Measurements from ENCODE around the gene FAH. TPM values are rescaled to one million over a fixed set of nuclear protein-coding genes. Genes with fewer than 3 reads are reported as not detected.

Gene FAH
- total and polyA plus RNA-seq, 10 of the 15 experiments (the other 5 are each of a cell fraction or from before 2014, with no cell fraction given): 36.3 to 121 (median 62.0) TPM

DNA sequence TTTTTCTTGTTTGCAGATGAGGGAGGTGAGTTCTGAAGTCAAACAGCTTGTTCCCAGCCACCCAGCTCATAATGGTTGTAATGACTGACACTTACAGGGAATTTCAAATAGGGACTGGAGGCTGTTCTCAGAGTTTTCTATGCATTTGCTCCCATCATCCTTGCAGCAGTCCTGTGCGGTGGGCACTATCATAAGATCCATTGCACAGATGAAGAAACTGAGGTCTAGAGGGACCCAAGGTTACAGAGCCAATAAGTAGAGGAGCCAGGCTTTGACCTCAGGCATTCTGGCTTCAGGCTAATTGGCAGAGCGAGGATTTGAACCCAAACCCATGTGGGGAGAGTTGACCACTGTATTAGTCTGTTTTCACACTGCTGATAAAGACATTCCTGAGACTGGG is 32.4 kb downstream of the FAH start:
- DNase-seq (ENCODE audit: low read depth, low spot score): no peak
- H3K36me3 ChIP-seq (ENCODE audit: control insufficient read depth in 2 of 2, insufficient read depth in 2 of 2, low read length in 1 of 2): peaks cover 3 to 8% of the 10 kb centered on the region in 2 experiments
- H4K20me1 ChIP-seq (ENCODE audit: control insufficient read depth, insufficient read depth): no peaks in the 10 kb centered on the region
- no TSS peak for BruUV-seq (replicated peaks)
- no peak for TF ChIP-seq RB1 (IDR thresholded peaks at IDR 0.05; ENCODE audit: borderline replicate concordance)
- TF ChIP-seq LARP7 (IDR thresholded peaks at IDR 0.05): no peak
- POLR2A ChIA-PET: no interaction called here
- no peaks in the 10 kb centered on the region for H3K79me2 ChIP-seq (ENCODE audit: control insufficient read depth, insufficient read depth, low read length)
- intact Hi-C loops (cut with micrococcal nuclease; ENCODE audit: unreplicated experiment): no loop called here
- H3K4me3 ChIP-seq: no peak overlapping the region
- WGBS (ENCODE audit: insufficient coverage, insufficient replicate concordance, low lambda C conversion rate, missing lambda C conversion rate): 98% methylated on average over 2 of the region's 2 CpGs
- H3K4me1 ChIP-seq (ENCODE audit: control insufficient read depth, insufficient read depth, low read length): no peaks in the 10 kb centered on the region
- no peak overlapping the region for H2AFZ ChIP-seq (ENCODE audit: control insufficient read depth, low read depth, low read length)
- no peak overlapping the region for H3K4me2 ChIP-seq (ENCODE audit: control insufficient read depth, insufficient read depth)
- H3K27me3 ChIP-seq (replicated peaks in 1 of 2; ENCODE audit: control insufficient read depth in 2 of 2, insufficient read depth in 2 of 2, low read length in 1 of 2): no peaks in the 10 kb centered on the region
- CTCF ChIA-PET: interaction anchor here (1.3 kb wide), 1 partner anchor 804 kb away, joined by 3 read pairs; no protein-coding TSS in a partner anchor
- H3K27ac ChIP-seq (ENCODE audit: control insufficient read depth, insufficient read depth): no peak overlapping the region
- SMC1A ChIA-PET (ENCODE audit: uncharacterized antibody, unreplicated experiment): no interaction called here
- in situ Hi-C loops (cut with MboI): no loop called here
- RAD21 ChIA-PET (ENCODE audit: unreplicated experiment): interaction anchor here (0.6 kb wide), 1 partner anchor 53 kb away, joined by 3 read pairs; no protein-coding TSS in a partner anchor
- no peak for ATAC-seq
- H3K9me3 ChIP-seq (replicated peaks; ENCODE audit: control insufficient read depth, insufficient read depth, low read length): no peaks in the 10 kb centered on the region
- no peak overlapping the region for H3K9ac ChIP-seq (ENCODE audit: control insufficient read depth, insufficient read depth, low read length)
- FAIRE-seq: no peak

DNA sequence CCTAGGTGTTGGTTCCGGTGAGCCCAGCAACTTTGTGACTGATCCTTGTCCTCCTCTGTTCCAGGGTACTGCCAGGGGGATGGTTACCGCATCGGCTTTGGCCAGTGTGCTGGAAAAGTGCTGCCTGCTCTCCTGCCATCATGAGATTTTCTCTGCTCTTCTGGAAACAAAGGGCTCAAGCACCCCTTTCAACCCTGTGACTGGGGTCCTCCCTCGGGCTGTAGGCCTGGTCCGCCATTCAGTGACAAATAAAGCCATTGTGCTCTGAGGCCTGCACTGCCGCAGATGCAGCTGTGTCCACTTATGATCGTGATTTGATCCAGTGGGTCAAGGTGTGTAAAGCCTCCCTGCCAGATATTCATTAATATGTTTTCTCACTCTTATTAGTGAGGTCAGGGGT is 33.3 kb downstream of the FAH start:
- no peaks in the 10 kb centered on the region for H4K20me1 ChIP-seq (ENCODE audit: control insufficient read depth, insufficient read depth)
- RAD21 ChIA-PET (ENCODE audit: unreplicated experiment): no interaction called here
- BruUV-seq (replicated peaks): no TSS peak
- H3K27me3 ChIP-seq (replicated peaks in 1 of 2; ENCODE audit: control insufficient read depth in 2 of 2, insufficient read depth in 2 of 2, low read length in 1 of 2): no peaks in the 10 kb centered on the region
- H3K4me2 ChIP-seq (ENCODE audit: control insufficient read depth, insufficient read depth): no peak overlapping the region
- no peaks in the 10 kb centered on the region for H3K79me2 ChIP-seq (ENCODE audit: control insufficient read depth, insufficient read depth, low read length)
- no peaks in the 10 kb centered on the region for H3K4me1 ChIP-seq (ENCODE audit: control insufficient read depth, insufficient read depth, low read length)
- no peak for TF ChIP-seq NR2C2 (IDR thresholded peaks at IDR 0.05; ENCODE audit: borderline replicate concordance, control insufficient read depth, insufficient read length, low read depth)
- TF ChIP-seq ZZZ3 (IDR thresholded peaks at IDR 0.05; ENCODE audit: control insufficient read depth, insufficient read length, low read depth): no peak
- no peak for TF ChIP-seq STAT1 (conservative IDR thresholded peaks at IDR 0.05)
- TF ChIP-seq SMAD5 (IDR thresholded peaks at IDR 0.05; ENCODE audit: low read depth): no peak
- TF ChIP-seq, protein P1, sequence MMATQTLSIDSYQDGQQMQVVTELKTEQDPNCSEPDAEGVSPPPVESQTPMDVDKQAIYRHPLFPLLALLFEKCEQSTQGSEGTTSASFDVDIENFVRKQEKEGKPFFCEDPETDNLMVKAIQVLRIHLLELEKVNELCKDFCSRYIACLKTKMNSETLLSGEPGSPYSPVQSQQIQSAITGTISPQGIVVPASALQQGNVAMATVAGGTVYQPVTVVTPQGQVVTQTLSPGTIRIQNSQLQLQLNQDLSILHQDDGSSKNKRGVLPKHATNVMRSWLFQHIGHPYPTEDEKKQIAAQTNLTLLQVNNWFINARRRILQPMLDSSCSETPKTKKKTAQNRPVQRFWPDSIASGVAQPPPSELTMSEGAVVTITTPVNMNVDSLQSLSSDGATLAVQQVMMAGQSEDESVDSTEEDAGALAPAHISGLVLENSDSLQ (IDR thresholded peaks at IDR 0.05): no peak
- no peak for TF ChIP-seq RB1 (IDR thresholded peaks at IDR 0.05; ENCODE audit: borderline replicate concordance)
- no peak for TF ChIP-seq BMI1 (IDR thresholded peaks at IDR 0.05; ENCODE audit: borderline replicate concordance)
- TF ChIP-seq SRF (IDR thresholded peaks at IDR 0.05; ENCODE audit: low read depth in 2 of 2, low read length in 2 of 2): no peak
- TF ChIP-seq, protein P2, sequence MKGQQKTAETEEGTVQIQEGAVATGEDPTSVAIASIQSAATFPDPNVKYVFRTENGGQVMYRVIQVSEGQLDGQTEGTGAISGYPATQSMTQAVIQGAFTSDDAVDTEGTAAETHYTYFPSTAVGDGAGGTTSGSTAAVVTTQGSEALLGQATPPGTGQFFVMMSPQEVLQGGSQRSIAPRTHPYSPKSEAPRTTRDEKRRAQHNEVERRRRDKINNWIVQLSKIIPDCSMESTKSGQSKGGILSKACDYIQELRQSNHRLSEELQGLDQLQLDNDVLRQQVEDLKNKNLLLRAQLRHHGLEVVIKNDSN (IDR thresholded peaks at IDR 0.05; ENCODE audit: borderline replicate concordance, extremely low read length, insufficient read depth, low read depth, low read length): no peak
- TF ChIP-seq NR2F1 (conservative IDR thresholded peaks at IDR 0.05): no peak
- TF ChIP-seq, protein P3, sequence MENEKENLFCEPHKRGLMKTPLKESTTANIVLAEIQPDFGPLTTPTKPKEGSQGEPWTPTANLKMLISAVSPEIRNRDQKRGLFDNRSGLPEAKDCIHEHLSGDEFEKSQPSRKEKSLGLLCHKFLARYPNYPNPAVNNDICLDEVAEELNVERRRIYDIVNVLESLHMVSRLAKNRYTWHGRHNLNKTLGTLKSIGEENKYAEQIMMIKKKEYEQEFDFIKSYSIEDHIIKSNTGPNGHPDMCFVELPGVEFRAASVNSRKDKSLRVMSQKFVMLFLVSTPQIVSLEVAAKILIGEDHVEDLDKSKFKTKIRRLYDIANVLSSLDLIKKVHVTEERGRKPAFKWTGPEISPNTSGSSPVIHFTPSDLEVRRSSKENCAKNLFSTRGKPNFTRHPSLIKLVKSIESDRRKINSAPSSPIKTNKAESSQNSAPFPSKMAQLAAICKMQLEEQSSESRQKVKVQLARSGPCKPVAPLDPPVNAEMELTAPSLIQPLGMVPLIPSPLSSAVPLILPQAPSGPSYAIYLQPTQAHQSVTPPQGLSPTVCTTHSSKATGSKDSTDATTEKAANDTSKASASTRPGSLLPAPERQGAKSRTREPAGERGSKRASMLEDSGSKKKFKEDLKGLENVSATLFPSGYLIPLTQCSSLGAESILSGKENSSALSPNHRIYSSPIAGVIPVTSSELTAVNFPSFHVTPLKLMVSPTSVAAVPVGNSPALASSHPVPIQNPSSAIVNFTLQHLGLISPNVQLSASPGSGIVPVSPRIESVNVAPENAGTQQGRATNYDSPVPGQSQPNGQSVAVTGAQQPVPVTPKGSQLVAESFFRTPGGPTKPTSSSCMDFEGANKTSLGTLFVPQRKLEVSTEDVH (IDR thresholded peaks at IDR 0.05; ENCODE audit: low read depth, partially characterized antibody): no peak
- no peak for DNase-seq (ENCODE audit: low read depth, low spot score)
- POLR2A ChIA-PET: no interaction called here
- SMC1A ChIA-PET (ENCODE audit: uncharacterized antibody, unreplicated experiment): no interaction called here
- no peak for ATAC-seq
- peaks cover 3 to 8% of the 10 kb centered on the region in 2 experiments for H3K36me3 ChIP-seq (ENCODE audit: control insufficient read depth in 2 of 2, insufficient read depth in 2 of 2, low read length in 1 of 2)
- no peak for FAIRE-seq
- in situ Hi-C loops (cut with MboI) (no loop called here), intact Hi-C loops (cut with micrococcal nuclease; ENCODE audit: unreplicated experiment) (no loop called here)
- H2AFZ ChIP-seq (ENCODE audit: control insufficient read depth, low read depth, low read length): no peak overlapping the region
- 97% methylated on average over 7 of the region's 7 CpGs for WGBS (ENCODE audit: insufficient coverage, insufficient replicate concordance, low lambda C conversion rate, missing lambda C conversion rate)
- H3K4me3 ChIP-seq: no peak overlapping the region
- no peak overlapping the region for H3K27ac ChIP-seq (ENCODE audit: control insufficient read depth, insufficient read depth)
- no peaks in the 10 kb centered on the region for H3K9me3 ChIP-seq (replicated peaks; ENCODE audit: control insufficient read depth, insufficient read depth, low read length)
- H3K9ac ChIP-seq (ENCODE audit: control insufficient read depth, insufficient read depth, low read length): no peak overlapping the region
- CTCF ChIA-PET: interaction anchor here (1.3 kb wide), 1 partner anchor 805 kb away, joined by 3 read pairs; no protein-coding TSS in a partner anchor
